GM04504 (cell line): ENCODE measurements around the gene KLHDC4.

ENCODE experiments used
- DNase-seq: peaks from one replicate; pipeline ENCODE4 v3.0.0-alpha.2; 2012; ENCODE audit warnings: low read depth

KLHDC4 gene

GRCh38 chr16:87698676-87699199, 67.0 kb downstream of the KLHDC4 start:
- DNase-seq = no peak

- DNase-seq = no peak
These were observed 67.5 kb downstream of the KLHDC4 start for GRCh38 chr16:87698241-87698640.

- DNase-seq = no peak
These were observed 68.0 kb downstream of the KLHDC4 start for GRCh38 chr16:87697792-87698191.

- no peak for DNase-seq
These were observed 68.5 kb downstream of the KLHDC4 start for GRCh38 chr16:87697256-87697655.

GRCh38 chr16:87696726-87697125, 69.1 kb downstream of the KLHDC4 start:
- DNase-seq = no peak

- DNase-seq = no peak
These were observed 70.3 kb downstream of the KLHDC4 start for GRCh38 chr16:87695534-87695933.

- no peak for DNase-seq
These were observed 71.2 kb downstream of the KLHDC4 start for GRCh38 chr16:87694441-87695125.

GRCh38 chr16:87693827-87694226, 72.0 kb downstream of the KLHDC4 start:
- no peak for DNase-seq

- no peak for DNase-seq
These were observed 73.0 kb downstream of the KLHDC4 start for GRCh38 chr16:87692756-87693155.

- no peak for DNase-seq
These were observed 73.6 kb downstream of the KLHDC4 start for GRCh38 chr16:87692176-87692575.

GRCh38 chr16:87691686-87692079, 74.1 kb downstream of the KLHDC4 start:
- no peak for DNase-seq

- DNase-seq = no peak
These were observed 74.7 kb downstream of the KLHDC4 start for GRCh38 chr16:87690911-87691685.

GRCh38 chr16:87689956-87690465, 75.8 kb downstream of the KLHDC4 start:
- DNase-seq = no peak

- DNase-seq = no peak
These were observed 76.6 kb downstream of the KLHDC4 start for GRCh38 chr16:87688876-87689815.

GRCh38 chr16:87687998-87688529, 77.7 kb downstream of the KLHDC4 start:
- no peak for DNase-seq

GRCh38 chr16:87687126-87687910, 78.5 kb downstream of the KLHDC4 start:
- DNase-seq = no peak

GRCh38 chr16:87686697-87687096, 79.1 kb downstream of the KLHDC4 start:
- DNase-seq = no peak

GRCh38 chr16:87685766-87686165, 80.0 kb downstream of the KLHDC4 start:
- no peak for DNase-seq

- no peak for DNase-seq
These were observed 80.4 kb downstream of the KLHDC4 start for GRCh38 chr16:87685405-87685755.

- DNase-seq = no peak
These were observed 80.9 kb downstream of the KLHDC4 start for GRCh38 chr16:87684711-87685404.
